Neuronal stem cell (in vitro differentiated cells): ENCODE measurements around the gene NOP14.
A peak's percentile ranks its signal among the peaks of the same experiment; 100 is the strongest.

Experiments used
- DNase-seq: peaks from one replicate; pipeline ENCODE4 v3.0.0-alpha.2; 2013; ENCODE audit warnings: low spot score
- H2AFZ ChIP-seq: one replicate; pipeline ENCODE4 v1.6.1; 2013; ENCODE audit warnings: mild to moderate bottlenecking, low read length, inconsistent platforms
- H2AK5ac ChIP-seq: 2 replicates; pipeline ENCODE4 v1.6.1; 2013; ENCODE audit warnings: low read depth, mild to moderate bottlenecking, inconsistent platforms, low read length, moderate library complexity, mixed read lengths
- H2BK120ac ChIP-seq: 2 replicates; pipeline ENCODE4 v1.6.1; 2013; ENCODE audit warnings: low read depth, mild to moderate bottlenecking, inconsistent platforms, low read length, moderate library complexity, mixed read lengths
- H2BK12ac ChIP-seq: one replicate; pipeline ENCODE4 v1.6.1; 2013; ENCODE audit warnings: low read length, inconsistent platforms
- H2BK15ac ChIP-seq: 2 replicates; pipeline ENCODE4 v1.6.1; 2013; ENCODE audit warnings: mild to moderate bottlenecking, low read length, inconsistent platforms, mixed read lengths
- H2BK5ac ChIP-seq: one replicate; pipeline ENCODE4 v1.6.1; 2013; ENCODE audit warnings: inconsistent platforms, mild to moderate bottlenecking, low read length, moderate library complexity
- H3K14ac ChIP-seq: one replicate; pipeline ENCODE4 v1.6.1; 2013; ENCODE audit warnings: low read length, inconsistent platforms
- H3K18ac ChIP-seq: 2 replicates; pipeline ENCODE4 v1.6.1; 2013; ENCODE audit warnings: low read length, inconsistent platforms
- H3K23ac ChIP-seq: 2 replicates; pipeline ENCODE4 v1.6.1; 2013; ENCODE audit warnings: low read depth, mild to moderate bottlenecking, mixed read lengths, low read length, inconsistent platforms; ENCODE audit not compliant: poor library complexity
- H3K27ac ChIP-seq: replicated peaks from 3 replicates; pipeline ENCODE4 v1.5.1; 2013; ENCODE audit warnings: low read length, inconsistent platforms
- H3K27me3 ChIP-seq, 3 experiments: 2 replicates each; pipeline ENCODE4 v1.6.1; 2013; ENCODE audit warnings: low read length in 3 of 3, mild to moderate bottlenecking in 2 of 3, inconsistent platforms in 1 of 3, low read depth in 1 of 3, mixed read lengths in 1 of 3, moderate library complexity in 1 of 3; ENCODE audit not compliant: control insufficient read depth in 3 of 3, insufficient read depth in 3 of 3
- H3K36me3 ChIP-seq, 2 donors: replicated peaks in 1 of 2; 2 replicates each; pipeline ENCODE4 v1.6.1; 2013; ENCODE audit warnings: low read length in 2 of 2; ENCODE audit not compliant: control insufficient read depth in 2 of 2, insufficient read depth in 2 of 2
- H3K4ac ChIP-seq: 2 replicates; pipeline ENCODE4 v1.6.1; 2013; ENCODE audit warnings: inconsistent platforms, mild to moderate bottlenecking, low read length, moderate library complexity
- H3K4me1 ChIP-seq, 2 donors: 1 replicate in 1 of 2; 2 replicates in 1 of 2; pipeline ENCODE4 v1.6.1; 2013; ENCODE audit warnings: low read length in 2 of 2, low read depth in 1 of 2; ENCODE audit not compliant: control insufficient read depth in 2 of 2, insufficient read depth in 1 of 2
- H3K4me2 ChIP-seq: one replicate; pipeline ENCODE4 v1.6.1; 2013; ENCODE audit warnings: mild to moderate bottlenecking, low read length, inconsistent platforms; ENCODE audit not compliant: insufficient read depth, poor library complexity, severe bottlenecking
- H3K4me3 ChIP-seq, 2 donors: 2 replicates each; pipeline ENCODE4 v1.5.1; 2013; ENCODE audit warnings: low read length in 2 of 2, mild to moderate bottlenecking in 2 of 2, inconsistent platforms in 1 of 2, moderate library complexity in 1 of 2
- H3K79me1 ChIP-seq: one replicate; pipeline ENCODE4 v1.6.1; 2013; ENCODE audit warnings: low read depth, mild to moderate bottlenecking, inconsistent platforms, low read length, moderate library complexity
- H3K9ac ChIP-seq: one replicate; pipeline ENCODE4 v1.6.1; 2013; ENCODE audit warnings: mild to moderate bottlenecking, low read depth, low read length, inconsistent platforms; ENCODE audit not compliant: poor library complexity
- H3K9me3 ChIP-seq, 2 donors: replicated peaks in 1 of 2; 2 replicates each; pipeline versions ENCODE3 to v1.6.1; 2013; ENCODE audit warnings: low read length in 2 of 2, mild to moderate bottlenecking in 2 of 2, inconsistent platforms in 1 of 2, low read depth in 1 of 2, mixed read lengths in 1 of 2, moderate library complexity in 1 of 2; ENCODE audit not compliant: control insufficient read depth in 2 of 2, insufficient read depth in 1 of 2
- H4K8ac ChIP-seq: one replicate; pipeline ENCODE4 v1.6.1; 2013; ENCODE audit warnings: low read depth, mild to moderate bottlenecking, inconsistent platforms, low read length, moderate library complexity
- H4K91ac ChIP-seq: one replicate; pipeline ENCODE4 v1.6.1; 2013; ENCODE audit warnings: low read length, low read depth, mild to moderate bottlenecking, inconsistent platforms; ENCODE audit not compliant: poor library complexity
- WGBS, 2 donors: extraction: QIAGEN DNeasy Blood & Tissue Kit; methylation state at CpG; one replicate each; pipeline ENCODE4 v1.1.7; 2013; ENCODE audit warnings: missing lambda C conversion rate in 2 of 2, mixed read lengths in 1 of 2; ENCODE audit not compliant: insufficient read length in 2 of 2, insufficient replicate concordance in 1 of 2; ENCODE audit errors: extremely low coverage in 2 of 2; 5-methylcytosine and 5-hydroxymethylcytosine counted together

Gene NOP14

GRCh38 chr4:2900741-2901140 is 62.5 kb downstream of the NOP14 start:
- Histone ChIP-seq H3K79me1 (no peaks in the 10 kb centered on the region), H3K36me3 (peaks cover 56 to 95% of the 10 kb centered on the region in 2 donors)

DNA sequence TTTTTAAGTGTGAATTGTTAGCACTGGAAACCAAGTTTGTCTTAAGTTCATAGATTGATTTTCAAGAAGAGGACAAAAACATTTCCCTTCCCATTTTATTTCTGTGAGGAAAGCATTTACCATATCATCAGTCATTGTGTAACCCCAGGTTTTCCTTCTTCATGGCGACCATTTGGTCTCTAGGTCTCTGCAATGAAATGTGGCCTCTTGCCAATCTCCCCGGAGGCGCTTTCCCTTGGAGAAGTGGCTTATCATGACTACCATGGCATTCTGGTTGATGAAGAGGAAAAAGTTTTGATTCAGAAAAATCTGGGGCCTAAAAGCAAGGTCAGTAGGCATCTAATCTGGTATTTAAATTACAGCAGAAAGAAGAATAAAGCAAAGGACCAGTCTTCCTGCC is 65.2 kb downstream of the NOP14 start:
- Histone ChIP-seq H3K79me1 (no peaks in the 10 kb centered on the region), H2BK15ac (no peak overlapping the region)

More at GRCh38 chr4:2900741-2901140, 62.5 kb downstream of the NOP14 start:
- no peak overlapping the region for H3K27ac ChIP-seq
- H3K27me3 ChIP-seq: no peaks in the 10 kb centered on the region
- no peak overlapping the region for H2AK5ac ChIP-seq
- no peak overlapping the region for H3K18ac ChIP-seq
- no peaks in the 10 kb centered on the region for H3K9me3 ChIP-seq
- H2BK120ac ChIP-seq: no peak overlapping the region
- H4K91ac ChIP-seq: no peak overlapping the region
- peak overlapping the region; percentile 63 for H3K9ac ChIP-seq
- DNase-seq: no peak
- H4K8ac ChIP-seq: no peak overlapping the region
- H3K4me2 ChIP-seq: no peak overlapping the region
- no peak overlapping the region for H2BK5ac ChIP-seq
- no peak overlapping the region for H2BK15ac ChIP-seq
- H3K4me1 ChIP-seq: no peaks in the 10 kb centered on the region
- peak overlapping the region in 1 of 2 donors; percentile 32 for H3K4me3 ChIP-seq
- no CpG with 5 or more reads among the region's 6 CpGs for WGBS, 2 donors
- no peak overlapping the region for H3K4ac ChIP-seq
- H2BK12ac ChIP-seq: no peak overlapping the region
- H3K23ac ChIP-seq: no peak overlapping the region
- no peak overlapping the region for H3K14ac ChIP-seq
- H2AFZ ChIP-seq: no peak overlapping the region

GRCh38 chr4:2893772-2894171 is 69.4 kb downstream of the NOP14 start:
- Histone ChIP-seq H2AFZ (no peak overlapping the region), H4K8ac (no peak overlapping the region), H2BK5ac (no peak overlapping the region), H3K23ac (no peak overlapping the region), H3K14ac (no peak overlapping the region), H3K9me3 (no peaks in the 10 kb centered on the region), H3K4ac (no peak overlapping the region), H2BK12ac (no peak overlapping the region), H2AK5ac (no peak overlapping the region), H2BK120ac (no peak overlapping the region), H3K27ac (no peak overlapping the region), H3K36me3 (peaks cover 22 to 68% of the 10 kb centered on the region in 2 donors), H3K79me1 (no peaks in the 10 kb centered on the region), H2BK15ac (no peak overlapping the region), H3K4me1 (no peaks in the 10 kb centered on the region), H4K91ac (no peak overlapping the region), H3K9ac (no peak overlapping the region), H3K18ac (no peak overlapping the region), H3K4me2 (no peak overlapping the region), H3K27me3 (no peaks in the 10 kb centered on the region), H3K4me3 (no peak overlapping the region)
- WGBS, 2 donors: no CpG with 5 or more reads among the region's 5 CpGs
- DNase-seq: no peak

More for the DNA sequence above, 65.2 kb downstream of the NOP14 start:
- H3K27ac ChIP-seq: no peak overlapping the region
- no peak overlapping the region for H3K14ac ChIP-seq
- H2AK5ac ChIP-seq: no peak overlapping the region
- H3K9ac ChIP-seq: no peak overlapping the region
- no peak overlapping the region for H2AFZ ChIP-seq
- no peak overlapping the region for H3K4ac ChIP-seq
- H3K4me1 ChIP-seq: no peaks in the 10 kb centered on the region
- no peak overlapping the region for H4K91ac ChIP-seq
- no peak overlapping the region for H3K18ac ChIP-seq
- WGBS, 2 donors: no CpG with 5 or more reads among the region's 3 CpGs
- peaks cover 43 to 94% of the 10 kb centered on the region in 2 donors for H3K36me3 ChIP-seq
- DNase-seq: no peak
- H2BK120ac ChIP-seq: no peak overlapping the region
- H3K9me3 ChIP-seq: no peaks in the 10 kb centered on the region
- H2BK12ac ChIP-seq: no peak overlapping the region
- no peaks in the 10 kb centered on the region for H3K27me3 ChIP-seq
- no peak overlapping the region for H2BK5ac ChIP-seq
- no peak overlapping the region for H3K4me2 ChIP-seq
- H3K4me3 ChIP-seq: no peak overlapping the region
- H4K8ac ChIP-seq: no peak overlapping the region
- H3K23ac ChIP-seq: no peak overlapping the region

DNA sequence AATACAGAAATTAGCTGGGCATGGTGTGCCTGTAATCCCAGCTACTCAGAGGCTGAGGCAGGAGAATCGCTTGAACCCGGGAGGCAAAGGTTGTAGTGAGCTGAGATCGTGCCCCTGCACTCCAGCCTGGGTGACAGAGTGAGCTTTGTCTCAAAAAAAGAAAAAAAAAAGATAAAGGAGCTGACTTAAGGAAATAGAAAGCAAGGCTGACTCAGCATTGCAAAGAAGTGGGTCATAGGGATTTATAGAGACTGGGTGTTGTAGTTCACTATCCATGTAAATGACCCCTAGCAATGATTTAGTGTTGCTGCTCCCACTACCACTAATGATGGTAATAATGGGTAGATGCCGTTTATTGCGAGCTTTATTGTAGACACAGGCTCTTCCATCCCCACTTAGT is 71.9 kb downstream of the NOP14 start:
- Histone ChIP-seq H4K8ac (no peak overlapping the region), H3K4me1 (no peaks in the 10 kb centered on the region), H2AFZ (no peak overlapping the region), H3K9me3 (no peaks in the 10 kb centered on the region), H3K27ac (no peak overlapping the region), H3K4me2 (no peak overlapping the region), H3K4me3 (no peak overlapping the region), H3K23ac (no peak overlapping the region), H3K79me1 (no peaks in the 10 kb centered on the region), H2BK12ac (no peak overlapping the region), H2BK120ac (no peak overlapping the region), H2BK15ac (no peak overlapping the region), H3K27me3 (no peaks in the 10 kb centered on the region), H2BK5ac (no peak overlapping the region), H3K36me3 (peaks cover 17 to 65% of the 10 kb centered on the region in 2 donors), H4K91ac (no peak overlapping the region), H3K4ac (no peak overlapping the region), H3K18ac (no peak overlapping the region), H2AK5ac (no peak overlapping the region), H3K14ac (no peak overlapping the region), H3K9ac (no peak overlapping the region)
- no CpG with 5 or more reads among the region's 5 CpGs for WGBS, 2 donors
- no peak for DNase-seq
